Tibial nerve (tissue), 3 donors: ENCODE results near the gene CAMK1D.

Experiments used
- POLR2A ChIP-seq, 2 donors: fragments of 450-650 bp; IDR thresholded peaks; one replicate each; pipeline ENCODE4 v1.6.1; 2017; ENCODE audit warnings: antibody characterized with exemption in 2 of 2, mild to moderate bottlenecking in 2 of 2, moderate library complexity in 2 of 2
- TF ChIP-seq, protein P1 (sequence below), 5 experiments: fragments of 200-600 bp in 3 of 5; fragments of 450-650 bp in 2 of 5; sonication (generic) in 3 of 5; IDR thresholded peaks; one replicate each; pipeline ENCODE4 v1.5.1; 2016 to 2019; ENCODE audit warnings: antibody characterized with exemption in 5 of 5, mild to moderate bottlenecking in 3 of 5, moderate library complexity in 2 of 5

DNA sequence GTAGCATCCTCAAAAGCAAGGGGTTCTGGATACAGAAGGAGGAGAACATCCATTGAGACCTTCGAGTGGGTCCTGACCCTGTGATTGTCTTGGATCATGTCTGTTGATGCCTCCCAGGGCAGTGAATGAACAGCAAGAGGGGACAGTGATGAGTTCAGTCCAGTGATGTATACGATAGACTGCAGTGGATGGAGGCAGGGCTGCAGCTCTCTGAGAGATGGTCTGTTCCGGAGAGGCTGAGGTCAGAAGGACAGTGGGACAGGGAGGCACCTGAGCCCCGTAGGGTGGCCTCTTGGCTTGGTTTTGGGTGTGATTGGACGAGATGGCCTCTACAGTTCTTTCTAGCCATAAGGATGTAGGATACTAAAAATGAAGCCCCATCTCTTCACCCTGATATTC is 280.4 kb downstream of the CAMK1D start:
- TF ChIP-seq, protein P1, sequence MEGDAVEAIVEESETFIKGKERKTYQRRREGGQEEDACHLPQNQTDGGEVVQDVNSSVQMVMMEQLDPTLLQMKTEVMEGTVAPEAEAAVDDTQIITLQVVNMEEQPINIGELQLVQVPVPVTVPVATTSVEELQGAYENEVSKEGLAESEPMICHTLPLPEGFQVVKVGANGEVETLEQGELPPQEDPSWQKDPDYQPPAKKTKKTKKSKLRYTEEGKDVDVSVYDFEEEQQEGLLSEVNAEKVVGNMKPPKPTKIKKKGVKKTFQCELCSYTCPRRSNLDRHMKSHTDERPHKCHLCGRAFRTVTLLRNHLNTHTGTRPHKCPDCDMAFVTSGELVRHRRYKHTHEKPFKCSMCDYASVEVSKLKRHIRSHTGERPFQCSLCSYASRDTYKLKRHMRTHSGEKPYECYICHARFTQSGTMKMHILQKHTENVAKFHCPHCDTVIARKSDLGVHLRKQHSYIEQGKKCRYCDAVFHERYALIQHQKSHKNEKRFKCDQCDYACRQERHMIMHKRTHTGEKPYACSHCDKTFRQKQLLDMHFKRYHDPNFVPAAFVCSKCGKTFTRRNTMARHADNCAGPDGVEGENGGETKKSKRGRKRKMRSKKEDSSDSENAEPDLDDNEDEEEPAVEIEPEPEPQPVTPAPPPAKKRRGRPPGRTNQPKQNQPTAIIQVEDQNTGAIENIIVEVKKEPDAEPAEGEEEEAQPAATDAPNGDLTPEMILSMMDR (IDR thresholded peaks at IDR 0.05), result no peak
- TF ChIP-seq POLR2A (IDR thresholded peaks at IDR 0.05), result no peak
